HUES64 (cell line): ENCODE results near the gene NBL1.

Experiments
- H3K27ac ChIP-seq: 2 replicates; pipeline ENCODE4 v1.7.0; 2013; ENCODE audit warnings: low read depth, low read length, inconsistent platforms
- H3K27me3 ChIP-seq: 2 replicates; pipeline ENCODE4 v1.6.1; 2013; ENCODE audit warnings: mild to moderate bottlenecking, low read length; ENCODE audit not compliant: insufficient read depth
- H3K36me3 ChIP-seq: 2 replicates; pipeline ENCODE4 v1.6.1; 2013; ENCODE audit warnings: mild to moderate bottlenecking, low read length; ENCODE audit not compliant: insufficient read depth
- H3K4me1 ChIP-seq: 2 replicates; pipeline ENCODE4 v1.6.1; 2013; ENCODE audit warnings: mild to moderate bottlenecking, low read length, moderate library complexity; ENCODE audit not compliant: insufficient read depth
- H3K4me3 ChIP-seq: 2 replicates; pipeline ENCODE4 v1.5.1; 2013; ENCODE audit warnings: mild to moderate bottlenecking, low read length, moderate library complexity
- H3K9ac ChIP-seq: 2 replicates; pipeline ENCODE4 v1.6.1; 2013; ENCODE audit warnings: mild to moderate bottlenecking, low read depth, low read length
- H3K9me3 ChIP-seq: 2 replicates; pipeline ENCODE4 v1.6.1; 2013; ENCODE audit warnings: low read depth, low read length; ENCODE audit not compliant: insufficient read depth
- WGBS: fragments of 150-250, 120-280 bp; methylation state at CpG from one replicate; pipeline ENCODE4 v1.1.7; 2013; ENCODE audit warnings: missing lambda C conversion rate; 5-methylcytosine and 5-hydroxymethylcytosine counted together

NBL1 gene

DNA sequence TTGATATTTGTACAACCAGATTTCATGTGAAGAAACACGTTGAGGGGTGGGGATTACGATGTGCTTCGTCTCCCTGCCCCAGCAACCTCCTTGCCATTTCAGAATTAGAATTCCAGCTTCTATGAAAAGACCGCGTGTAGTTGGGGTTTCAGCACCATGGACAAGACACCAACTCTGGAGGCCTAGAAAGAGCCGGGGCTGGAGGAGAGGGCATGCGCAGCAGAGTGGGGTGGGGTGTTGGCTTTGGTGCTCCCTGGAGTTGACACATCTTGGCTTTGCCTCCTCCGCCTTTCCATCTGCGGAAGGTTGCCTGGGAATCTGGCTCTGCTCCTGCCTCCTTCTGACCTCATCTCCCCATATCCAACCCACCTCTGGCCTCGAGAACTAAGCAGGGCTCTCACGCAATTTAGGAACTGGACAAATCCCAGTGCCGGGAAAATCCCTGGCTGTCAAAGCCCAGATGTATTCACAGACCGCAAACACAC is 32.4 kb downstream of the NBL1 start:
- H3K9ac ChIP-seq: no peak overlapping the region
- H3K36me3 ChIP-seq: no peaks in the 10 kb centered on the region
- H3K27ac ChIP-seq: no peak overlapping the region
- 31% methylated on average over 13 of the region's 13 CpGs for WGBS
- no peaks in the 10 kb centered on the region for H3K4me1 ChIP-seq
- H3K9me3 ChIP-seq: no peaks in the 10 kb centered on the region
- no peak overlapping the region for H3K4me3 ChIP-seq
- H3K27me3 ChIP-seq: peaks cover 2% of the 10 kb centered on the region; the same call in 1 of the 2 replicates

DNA sequence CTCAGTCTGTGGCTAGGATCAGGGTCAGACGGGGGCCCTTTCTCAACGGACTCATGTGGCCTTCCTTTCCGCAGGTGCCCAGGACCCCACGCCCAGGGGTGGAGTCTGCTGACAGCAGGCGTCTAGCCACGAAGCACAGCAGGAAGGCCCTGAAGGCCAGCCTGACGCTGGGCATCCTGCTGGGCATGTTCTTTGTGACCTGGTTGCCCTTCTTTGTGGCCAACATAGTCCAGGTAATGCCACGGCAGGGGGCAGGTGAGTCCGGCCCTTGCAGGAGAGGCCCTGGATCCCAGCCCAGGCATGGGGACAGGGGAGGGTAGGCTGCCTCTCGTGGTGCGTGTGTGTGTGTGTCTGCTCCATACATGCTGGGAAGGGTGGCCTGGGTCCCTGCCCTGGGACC is 34.4 kb downstream of the NBL1 start:
- H3K9me3 ChIP-seq: no peaks in the 10 kb centered on the region
- H3K36me3 ChIP-seq: no peaks in the 10 kb centered on the region
- H3K4me3 ChIP-seq: no peak overlapping the region
- 79% methylated on average over 11 of the region's 11 CpGs for WGBS
- no peak overlapping the region for H3K27ac ChIP-seq
- H3K9ac ChIP-seq: no peak overlapping the region
- H3K4me1 ChIP-seq: no peaks in the 10 kb centered on the region
- peaks cover 2% of the 10 kb centered on the region; the same call in 1 of the 2 replicates for H3K27me3 ChIP-seq

DNA sequence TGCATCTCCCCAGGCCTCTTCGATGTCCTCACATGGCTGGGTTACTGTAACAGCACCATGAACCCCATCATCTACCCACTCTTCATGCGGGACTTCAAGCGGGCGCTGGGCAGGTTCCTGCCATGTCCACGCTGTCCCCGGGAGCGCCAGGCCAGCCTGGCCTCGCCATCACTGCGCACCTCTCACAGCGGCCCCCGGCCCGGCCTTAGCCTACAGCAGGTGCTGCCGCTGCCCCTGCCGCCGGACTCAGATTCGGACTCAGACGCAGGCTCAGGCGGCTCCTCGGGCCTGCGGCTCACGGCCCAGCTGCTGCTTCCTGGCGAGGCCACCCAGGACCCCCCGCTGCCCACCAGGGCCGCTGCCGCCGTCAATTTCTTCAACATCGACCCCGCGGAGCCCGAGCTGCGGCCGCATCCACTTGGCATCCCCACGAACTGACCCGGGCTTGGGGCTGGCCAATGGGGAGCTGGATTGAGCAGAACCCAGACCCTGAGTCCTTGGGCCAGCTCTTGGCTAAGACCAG is 34.9 kb downstream of the NBL1 start:
- H3K4me1 ChIP-seq: no peaks in the 10 kb centered on the region
- WGBS: 94% methylated on average over 34 of the region's 34 CpGs

DNA sequence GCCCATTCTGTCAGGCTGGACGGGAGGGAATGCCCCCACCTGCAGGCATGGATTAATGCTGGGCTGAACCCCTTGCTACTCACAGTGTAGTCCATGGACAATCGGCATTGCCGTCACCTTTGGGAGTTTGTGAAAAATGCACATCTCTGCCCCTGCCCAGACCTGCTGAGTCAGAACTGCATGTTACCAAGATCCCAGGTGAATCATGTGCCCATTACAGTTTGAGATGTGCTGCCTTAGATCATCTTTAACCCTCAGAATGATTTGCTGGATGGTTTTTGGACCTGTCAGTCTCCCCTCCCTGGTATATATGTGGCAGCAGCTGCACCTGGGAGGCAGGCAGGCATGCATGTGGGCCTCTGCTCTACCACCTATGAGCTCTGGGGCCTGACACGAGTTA is 35.6 kb downstream of the NBL1 start:
- Histone ChIP-seq H3K4me3 (no peak overlapping the region), H3K9ac (no peak overlapping the region), H3K27me3 (peaks cover 2% of the 10 kb centered on the region; the same call in 1 of the 2 replicates), H3K4me1 (no peaks in the 10 kb centered on the region), H3K36me3 (no peaks in the 10 kb centered on the region), H3K27ac (no peak overlapping the region), H3K9me3 (no peaks in the 10 kb centered on the region)
- WGBS: 86% methylated on average over 4 of the region's 4 CpGs

More for the DNA sequence above, 34.9 kb downstream of the NBL1 start:
- peaks cover 2% of the 10 kb centered on the region; the same call in 1 of the 2 replicates for H3K27me3 ChIP-seq
- H3K9ac ChIP-seq: no peak overlapping the region
- H3K9me3 ChIP-seq: no peaks in the 10 kb centered on the region
- no peak overlapping the region for H3K4me3 ChIP-seq
- no peaks in the 10 kb centered on the region for H3K36me3 ChIP-seq
- H3K27ac ChIP-seq: no peak overlapping the region

DNA sequence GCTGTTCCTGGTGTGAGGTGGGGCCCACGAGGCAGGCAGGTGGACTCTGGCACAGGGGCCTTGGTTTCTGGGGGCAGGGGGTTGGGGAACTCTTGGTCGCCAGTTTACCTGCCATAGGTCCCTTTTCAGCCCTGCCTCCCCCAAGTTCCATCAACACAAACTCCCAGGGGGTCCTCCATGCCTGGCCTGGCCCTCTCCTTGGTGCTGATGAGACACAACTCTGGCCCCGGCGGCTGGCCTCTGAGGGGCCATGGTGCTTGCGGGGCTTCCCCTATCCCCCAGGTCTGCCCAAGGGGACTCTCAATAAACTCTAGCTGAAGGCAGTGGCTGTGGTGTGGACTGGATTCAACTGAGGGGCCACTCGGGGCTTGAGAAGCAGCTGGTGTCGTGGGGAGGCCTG is 36.5 kb downstream of the NBL1 start:
- Histone ChIP-seq H3K9ac (no peak overlapping the region), H3K4me1 (no peaks in the 10 kb centered on the region), H3K36me3 (no peaks in the 10 kb centered on the region), H3K4me3 (no peak overlapping the region), H3K27me3 (peaks cover 2% of the 10 kb centered on the region; the same call in 1 of the 2 replicates), H3K9me3 (no peaks in the 10 kb centered on the region), H3K27ac (no peak overlapping the region)
- WGBS: 83% methylated on average over 7 of the region's 7 CpGs

DNA sequence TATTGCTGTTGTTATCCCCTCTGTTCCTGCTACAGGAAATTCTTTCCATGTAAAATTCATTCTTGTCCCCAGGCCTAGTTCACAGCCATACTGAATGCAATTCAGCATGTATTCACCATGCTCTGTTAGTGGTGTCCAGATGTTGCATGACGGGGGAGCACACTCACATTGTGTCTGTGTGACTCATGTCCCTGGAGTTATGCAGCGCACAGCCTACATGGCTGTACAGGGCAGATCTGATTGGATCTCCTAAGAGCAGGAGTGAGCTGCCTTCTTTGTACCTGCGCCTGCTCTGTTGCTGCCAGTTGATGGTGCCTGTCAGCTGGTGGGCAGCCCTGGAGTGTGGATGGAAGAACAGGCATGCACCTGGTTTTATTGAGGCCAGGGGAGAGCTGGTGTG is 38.1 kb downstream of the NBL1 start:
- WGBS: 89% methylated on average over 3 of the region's 3 CpGs
- Histone ChIP-seq H3K4me1 (no peaks in the 10 kb centered on the region; the same call in 1 of the 2 replicates), H3K36me3 (no peaks in the 10 kb centered on the region)

DNA sequence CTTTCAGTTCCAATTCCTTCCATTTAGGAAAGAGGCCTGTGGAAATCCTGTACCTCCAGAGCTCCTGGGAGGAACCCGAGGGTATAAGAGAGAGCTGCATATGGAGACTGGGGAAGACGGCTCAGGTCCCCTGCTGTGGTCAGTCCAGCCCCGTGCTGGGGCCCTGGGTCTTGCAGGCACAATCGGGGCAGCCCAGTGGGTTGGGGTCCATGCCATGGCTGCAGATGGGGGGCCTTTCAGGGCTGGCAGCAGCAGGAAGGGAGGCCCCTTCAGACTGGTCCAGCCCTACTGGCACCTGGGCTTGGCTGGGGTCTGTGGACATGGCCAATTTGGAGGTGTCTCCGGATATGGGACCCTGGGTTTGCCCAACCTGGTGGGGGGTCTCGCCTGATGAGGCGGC is 38.8 kb downstream of the NBL1 start:
- no peak overlapping the region for H3K4me3 ChIP-seq
- no peak overlapping the region for H3K9ac ChIP-seq
- no peaks in the 10 kb centered on the region for H3K36me3 ChIP-seq
- no peak overlapping the region for H3K27ac ChIP-seq
- H3K4me1 ChIP-seq: no peaks in the 10 kb centered on the region; the same call in 1 of the 2 replicates
- H3K27me3 ChIP-seq: no peaks in the 10 kb centered on the region
- 70% methylated on average over 7 of the region's 7 CpGs for WGBS
- H3K9me3 ChIP-seq: no peaks in the 10 kb centered on the region

More for the DNA sequence above, 38.1 kb downstream of the NBL1 start:
- Histone ChIP-seq H3K27me3 (peaks cover 2% of the 10 kb centered on the region; the same call in 1 of the 2 replicates), H3K9me3 (no peaks in the 10 kb centered on the region), H3K9ac (no peak overlapping the region), H3K27ac (no peak overlapping the region), H3K4me3 (no peak overlapping the region)

DNA sequence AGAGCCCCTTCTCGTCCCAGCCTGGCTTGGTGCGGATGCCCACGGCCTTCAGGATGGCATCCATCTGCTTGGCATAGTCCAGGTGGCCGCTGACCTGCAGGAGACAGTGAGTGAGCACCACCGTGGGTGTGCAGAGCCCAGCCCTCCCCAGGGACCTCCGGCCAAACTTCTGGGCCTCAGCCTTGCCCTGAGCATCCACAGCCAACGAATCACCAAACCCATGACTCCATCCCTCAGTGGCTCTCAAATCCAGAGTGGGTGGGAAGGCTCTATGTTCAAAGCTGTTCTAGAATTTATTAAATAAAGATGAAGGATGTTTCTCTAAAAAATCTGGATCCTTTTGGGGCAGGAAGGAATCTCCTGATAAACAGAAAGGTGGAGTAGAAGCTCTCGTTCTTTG is 39.2 kb downstream of the NBL1 start:
- Histone ChIP-seq H3K36me3 (no peaks in the 10 kb centered on the region), H3K4me3 (no peak overlapping the region), H3K27ac (no peak overlapping the region), H3K27me3 (no peaks in the 10 kb centered on the region), H3K4me1 (no peaks in the 10 kb centered on the region; the same call in 1 of the 2 replicates), H3K9ac (no peak overlapping the region), H3K9me3 (no peaks in the 10 kb centered on the region)
- 93% methylated on average over 8 of the region's 8 CpGs for WGBS

DNA sequence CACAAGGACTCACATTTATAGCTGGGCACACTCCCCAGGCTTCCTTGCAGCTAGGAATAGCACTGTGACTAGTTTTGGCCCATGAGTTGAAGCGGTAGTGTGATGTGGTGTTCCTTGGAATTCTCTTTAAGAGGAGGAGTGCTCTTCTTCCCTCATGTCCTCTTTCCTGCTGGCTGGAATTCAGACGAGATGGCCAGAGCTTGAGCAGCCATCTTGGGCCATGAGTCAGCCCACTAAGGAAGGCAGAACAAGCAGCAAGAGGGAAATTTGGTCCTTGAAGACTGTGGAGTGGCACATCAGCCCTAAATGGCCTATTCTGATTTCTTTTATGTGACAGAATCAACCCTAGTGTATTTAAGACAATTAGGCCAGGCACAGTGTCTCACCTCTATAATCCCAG is 40.6 kb downstream of the NBL1 start:
- H3K27ac ChIP-seq: no peak overlapping the region
- no peaks in the 10 kb centered on the region for H3K27me3 ChIP-seq
- 92% methylated on average over 2 of the region's 2 CpGs for WGBS
- H3K36me3 ChIP-seq: no peaks in the 10 kb centered on the region
- H3K4me3 ChIP-seq: no peak overlapping the region
- no peak overlapping the region for H3K9ac ChIP-seq
- no peaks in the 10 kb centered on the region for H3K9me3 ChIP-seq
- no peaks in the 10 kb centered on the region; the same call in 1 of the 2 replicates for H3K4me1 ChIP-seq

DNA sequence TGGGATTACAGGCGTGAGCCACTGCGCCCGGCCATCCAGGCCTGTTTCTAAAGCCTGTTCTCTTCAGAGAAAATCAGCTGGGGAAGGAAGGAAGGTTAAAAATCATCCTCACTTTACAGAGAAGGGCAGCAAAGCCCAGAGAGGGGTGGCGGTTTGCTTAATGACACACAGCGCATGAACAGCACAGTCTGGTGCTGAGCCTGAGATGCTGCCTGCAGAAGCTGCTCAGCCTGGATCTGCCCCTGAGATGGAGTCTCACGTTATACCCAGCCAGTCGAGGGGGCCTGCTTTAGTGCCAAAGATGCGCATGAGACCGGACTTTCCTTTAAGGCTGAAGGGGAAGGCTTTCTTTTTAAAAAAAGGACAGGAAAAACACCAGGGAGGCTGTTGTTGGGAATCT is 41.9 kb downstream of the NBL1 start:
- H3K27me3 ChIP-seq: no peaks in the 10 kb centered on the region
- H3K36me3 ChIP-seq: no peaks in the 10 kb centered on the region
- H3K4me3 ChIP-seq: no peak overlapping the region
- 64% methylated on average over 9 of the region's 9 CpGs for WGBS
- no peaks in the 10 kb centered on the region; the same call in 1 of the 2 replicates for H3K4me1 ChIP-seq
- peaks cover 3% of the 10 kb centered on the region; the same call in 1 of the 2 replicates for H3K9me3 ChIP-seq
- H3K9ac ChIP-seq: no peak overlapping the region
- peak overlapping the region; percentile 45; the same call in 1 of the 2 replicates for H3K27ac ChIP-seq

DNA sequence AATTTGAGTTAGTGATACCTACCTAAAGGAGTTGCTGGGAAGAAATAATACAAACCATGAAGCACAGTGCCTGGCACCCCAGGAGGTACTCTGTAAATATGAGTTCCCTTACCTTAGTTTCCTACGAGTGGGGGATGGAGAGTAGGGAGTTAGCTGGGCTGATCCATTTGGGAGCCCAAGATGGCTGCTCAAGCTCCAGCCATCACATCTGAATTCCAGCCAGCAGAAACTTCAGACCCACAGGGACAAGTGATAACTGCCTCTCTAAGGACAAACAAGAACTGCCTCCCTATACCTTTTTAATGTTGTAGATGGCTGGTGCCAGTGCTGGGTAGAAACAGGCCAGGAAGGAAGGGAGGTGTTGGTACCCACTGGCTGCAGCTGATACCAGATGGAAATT is 43.3 kb downstream of the NBL1 start:
- H3K4me1 ChIP-seq: no peaks in the 10 kb centered on the region; the same call in 1 of the 2 replicates
- no peak overlapping the region for H3K9ac ChIP-seq
- no peaks in the 10 kb centered on the region for H3K36me3 ChIP-seq
- peaks cover 3% of the 10 kb centered on the region; the same call in 1 of the 2 replicates for H3K9me3 ChIP-seq
- no peaks in the 10 kb centered on the region for H3K27me3 ChIP-seq
- WGBS: 88% methylated on average over 1 of the region's 1 CpG
- no peak overlapping the region for H3K4me3 ChIP-seq
- no peak overlapping the region for H3K27ac ChIP-seq
